Omental fat pad (tissue), 4 donors: ENCODE measurements around the gene AGPAT1. TPM values are rescaled to one million over a fixed set of nuclear protein-coding genes. Genes with fewer than 3 reads are reported as not detected.

Experiments
- ATAC-seq: fragments of 150-250 bp; one replicate; pipeline ENCODE4 v1.9.1; 2016; ENCODE audit warnings: mild to moderate bottlenecking, moderate library complexity; ENCODE audit not compliant: low FRiP score
- DNase-seq: peaks from one replicate; pipeline ENCODE4 v3.0.0-alpha.2; 2019; ENCODE audit warnings: low spot score
- total RNA-seq, 4 donors: library from RNA; depleted of rRNA; stranded (reverse); fragments of >200 nt; gene quantifications; one replicate each; pipeline ENCODE4 v1.1.0, GENCODE V29; 2016
- TF ChIP-seq, protein P1 (sequence below), 3 donors: fragments of 450-650 bp; IDR thresholded peaks; one replicate each; pipeline ENCODE4 v1.5.1; 2016 to 2017; ENCODE audit warnings: antibody characterized with exemption in 3 of 3, mild to moderate bottlenecking in 3 of 3, moderate library complexity in 2 of 3

AGPAT1 gene
- total RNA-seq, 4 donors from 2014 or later, result 26.4 to 40.9 (median 35.7) TPM

DNA sequence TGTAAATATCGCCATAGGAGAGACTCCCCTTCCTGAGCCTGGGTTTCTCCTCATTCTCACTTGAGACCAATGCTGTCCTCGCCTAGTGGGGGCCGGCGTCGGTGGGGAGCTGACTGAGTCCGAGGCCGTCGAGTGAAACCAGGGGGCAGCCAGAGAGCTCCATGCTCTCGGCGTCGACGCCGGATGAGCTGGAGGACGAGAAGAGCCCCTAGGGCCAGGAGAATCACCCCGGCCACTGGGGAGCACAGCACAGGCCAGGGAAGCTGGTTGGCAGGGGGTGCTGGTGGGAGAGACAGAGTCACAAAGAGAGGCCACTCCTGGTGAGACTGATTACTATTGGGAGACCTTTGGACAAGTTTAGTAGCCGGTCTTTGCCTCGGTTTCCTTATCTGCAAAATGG is 23.0 kb upstream of the AGPAT1 start:
- no peak for DNase-seq
- TF ChIP-seq, protein P1, sequence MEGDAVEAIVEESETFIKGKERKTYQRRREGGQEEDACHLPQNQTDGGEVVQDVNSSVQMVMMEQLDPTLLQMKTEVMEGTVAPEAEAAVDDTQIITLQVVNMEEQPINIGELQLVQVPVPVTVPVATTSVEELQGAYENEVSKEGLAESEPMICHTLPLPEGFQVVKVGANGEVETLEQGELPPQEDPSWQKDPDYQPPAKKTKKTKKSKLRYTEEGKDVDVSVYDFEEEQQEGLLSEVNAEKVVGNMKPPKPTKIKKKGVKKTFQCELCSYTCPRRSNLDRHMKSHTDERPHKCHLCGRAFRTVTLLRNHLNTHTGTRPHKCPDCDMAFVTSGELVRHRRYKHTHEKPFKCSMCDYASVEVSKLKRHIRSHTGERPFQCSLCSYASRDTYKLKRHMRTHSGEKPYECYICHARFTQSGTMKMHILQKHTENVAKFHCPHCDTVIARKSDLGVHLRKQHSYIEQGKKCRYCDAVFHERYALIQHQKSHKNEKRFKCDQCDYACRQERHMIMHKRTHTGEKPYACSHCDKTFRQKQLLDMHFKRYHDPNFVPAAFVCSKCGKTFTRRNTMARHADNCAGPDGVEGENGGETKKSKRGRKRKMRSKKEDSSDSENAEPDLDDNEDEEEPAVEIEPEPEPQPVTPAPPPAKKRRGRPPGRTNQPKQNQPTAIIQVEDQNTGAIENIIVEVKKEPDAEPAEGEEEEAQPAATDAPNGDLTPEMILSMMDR (IDR thresholded peaks at IDR 0.05), result no peak
- no peak for ATAC-seq

DNA sequence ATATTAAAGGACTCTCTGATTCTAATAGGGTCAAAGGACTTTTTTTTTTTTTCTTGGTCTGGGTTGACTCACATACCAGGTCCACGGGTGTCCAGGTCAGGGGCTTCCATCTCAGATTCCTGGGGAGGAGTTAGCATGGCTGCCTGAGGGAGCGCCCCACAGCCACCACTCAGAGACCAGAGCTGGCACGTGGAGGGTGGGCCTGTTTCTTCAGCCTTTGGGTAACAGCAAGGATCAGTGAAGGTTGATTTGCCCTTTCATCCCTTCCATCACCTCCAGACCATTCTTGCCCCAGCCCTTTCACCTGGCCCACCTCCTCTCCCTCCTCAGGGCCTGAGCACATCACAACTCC is 22.4 kb upstream of the AGPAT1 start:
- TF ChIP-seq, protein P1 (IDR thresholded peaks at IDR 0.05), result no peak
- ATAC-seq (no peak), DNase-seq (no peak)

DNA sequence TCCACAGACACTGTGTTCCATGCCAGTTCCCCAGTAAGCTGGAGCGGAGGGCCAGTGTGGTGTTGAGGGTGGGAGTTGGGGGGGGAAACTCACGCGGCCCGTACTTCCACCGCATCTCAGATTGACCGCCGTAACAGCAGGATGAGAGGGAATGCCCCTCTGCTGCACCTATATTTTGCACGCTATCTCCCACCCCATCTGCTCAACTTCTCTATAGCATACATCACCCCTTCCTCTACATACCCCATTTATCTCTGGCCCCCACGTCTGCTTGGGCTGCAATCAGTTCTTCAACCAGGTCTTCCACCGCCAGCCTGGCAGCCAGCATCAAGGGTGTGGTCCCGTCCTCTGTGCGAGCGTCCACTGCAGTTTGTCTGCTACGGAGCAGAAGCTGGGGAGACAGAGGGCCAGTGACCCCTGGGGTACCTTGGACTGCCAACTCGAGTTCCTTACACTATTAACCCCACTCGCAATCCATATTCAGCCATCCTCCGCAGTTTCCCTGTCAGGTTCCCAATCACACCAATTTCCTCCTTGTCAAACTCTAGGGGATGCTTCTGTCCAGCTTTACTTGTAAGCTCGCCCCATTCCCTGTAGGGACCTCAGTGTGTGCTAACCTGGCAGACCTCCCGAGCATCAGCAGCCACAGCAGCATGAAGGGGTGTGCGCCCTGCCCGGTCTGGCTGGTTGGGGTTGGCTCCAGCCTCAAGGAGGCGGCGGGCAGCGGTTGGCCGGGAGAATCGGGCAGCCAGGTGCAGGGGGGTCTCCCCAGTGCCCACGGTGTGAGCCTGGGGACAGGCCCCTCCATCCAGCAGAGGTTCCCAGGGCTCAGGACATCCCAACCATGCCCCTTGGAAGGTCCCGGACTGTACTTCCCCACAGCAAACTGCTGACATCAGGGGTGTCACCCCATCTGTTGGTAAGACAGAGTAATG is 21.1 kb upstream of the AGPAT1 start:
- DNase-seq (no peak), ATAC-seq (no peak)

DNA sequence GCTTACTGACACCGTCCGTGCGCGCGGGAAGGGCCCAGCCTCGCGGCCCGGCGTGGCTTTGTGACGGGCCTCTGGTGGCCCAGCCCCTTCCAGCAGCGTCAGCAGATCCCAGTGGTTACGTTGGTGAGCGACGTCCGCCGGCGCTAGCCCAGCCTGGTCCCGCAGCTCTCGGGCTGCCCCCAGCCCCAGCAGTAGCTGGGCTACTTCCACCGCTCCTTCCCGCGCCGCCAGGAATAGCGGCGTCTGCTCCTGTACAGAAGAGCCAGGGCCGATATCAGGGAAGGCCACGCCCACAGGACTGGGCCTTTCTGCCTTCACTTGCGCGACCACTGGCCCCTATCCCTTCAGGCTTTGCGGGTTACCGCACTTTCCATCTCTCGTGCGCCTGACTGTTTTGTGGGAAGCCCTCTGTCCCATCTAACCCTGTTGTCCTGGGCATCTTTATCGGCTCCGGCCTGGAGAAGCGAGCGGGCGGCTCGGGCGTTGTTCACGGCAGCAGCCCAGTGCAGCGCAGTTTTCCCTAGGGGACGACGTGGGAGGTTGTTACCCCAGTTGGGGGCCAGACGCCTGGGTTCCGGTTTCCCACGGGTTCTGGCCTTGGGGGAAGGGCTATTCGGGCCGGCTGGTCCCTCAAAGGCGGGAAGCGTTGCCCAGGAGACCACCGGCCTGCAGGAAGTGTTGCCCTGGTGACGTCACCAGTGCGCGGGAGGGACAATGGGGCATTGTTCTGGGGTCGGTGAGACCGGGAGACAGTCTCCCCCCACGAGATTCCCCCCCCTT is 20.2 kb upstream of the AGPAT1 start:
- peak; percentile 19 for ATAC-seq
- TF ChIP-seq, protein P1 (IDR thresholded peaks at IDR 0.05), result no peak
- peak; percentile 86 for DNase-seq

More for the DNA sequence above, 21.1 kb upstream of the AGPAT1 start:
- TF ChIP-seq, protein P1 (IDR thresholded peaks at IDR 0.05), result no peak

DNA sequence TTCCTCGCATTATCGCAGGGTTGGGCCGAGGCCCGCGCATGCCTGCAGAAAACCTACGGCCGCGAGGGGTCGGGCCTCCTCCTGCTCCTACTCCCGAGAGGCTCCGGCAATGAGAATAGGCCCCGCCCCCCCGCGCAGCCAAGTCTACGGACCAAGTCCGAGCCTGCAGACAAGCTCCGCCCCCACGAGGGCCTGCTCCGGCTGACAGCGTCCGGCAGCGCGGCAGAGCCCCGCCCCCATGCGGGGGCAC is 19.7 kb upstream of the AGPAT1 start:
- DNase-seq, result peak; percentile 100
- ATAC-seq, result peak; percentile 94
- TF ChIP-seq, protein P1 (IDR thresholded peaks at IDR 0.05), result no peak

DNA sequence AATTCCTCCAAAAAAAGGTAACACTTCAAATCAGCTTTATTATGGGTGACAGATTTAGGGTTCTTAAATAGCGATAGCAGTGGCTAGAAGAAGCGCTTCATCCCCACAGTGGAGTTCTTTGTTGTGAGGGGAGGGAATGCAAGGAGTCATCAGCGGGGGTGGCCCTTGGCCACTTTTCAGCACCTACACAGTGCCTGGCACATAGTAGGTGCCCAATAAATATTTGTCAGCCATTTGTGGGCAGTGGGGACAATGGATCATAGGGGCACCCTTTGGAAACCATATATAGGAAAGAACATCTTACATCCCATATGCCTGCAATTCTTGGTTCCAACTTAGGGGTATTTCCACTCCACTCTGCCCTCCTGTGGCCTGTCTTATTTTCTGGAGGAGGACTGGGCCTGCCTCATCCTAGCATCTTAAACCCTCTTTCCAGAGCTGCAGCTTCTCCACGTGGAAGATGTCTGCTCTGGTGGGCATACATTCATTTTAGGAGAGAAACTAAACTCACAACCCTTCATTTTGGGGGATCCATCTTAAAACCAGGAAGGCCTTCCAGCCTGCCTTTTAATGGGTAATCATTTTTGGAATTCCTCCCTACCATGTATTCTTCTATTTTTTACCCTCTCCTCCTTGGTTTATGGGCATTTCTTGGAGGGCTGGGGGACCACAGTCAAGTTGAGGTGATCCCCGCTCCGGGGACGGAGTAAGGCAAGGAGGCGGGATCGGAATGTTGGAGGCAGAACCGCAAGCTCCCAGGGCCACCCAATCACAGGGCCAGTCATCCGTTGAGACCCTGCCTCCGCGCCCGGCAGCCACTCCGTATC is 19.2 kb upstream of the AGPAT1 start:
- TF ChIP-seq, protein P1 (IDR thresholded peaks at IDR 0.05), result peak in 1 of 3 donors; percentile 27
- DNase-seq (no peak), ATAC-seq (no peak)
